DND-41 (cell line): Measurements from ENCODE around the gene GOT1.

Source experiments
- ATAC-seq: fragments of 200-7000 bp; cut with Tn5 transposase; 3 replicates; pipeline ENCODE4 v1.9.1; 2021; ENCODE audit warnings: low read depth; ENCODE audit not compliant: insufficient read depth
- DNase-seq: peaks from one replicate; pipeline ENCODE4 v3.0.0-alpha.2; 2020
- H2AFZ ChIP-seq: 2 replicates; pipeline ENCODE4 v1.6.0; 2012; ENCODE audit warnings: low read depth, low read length
- H3K27ac ChIP-seq: 2 replicates; pipeline ENCODE4 v1.5.1; 2012; ENCODE audit warnings: low read length, inconsistent platforms
- H3K27me3 ChIP-seq: fragments of 200-600 bp; sonication (generic); 2 replicates; pipeline ENCODE4 v1.6.0; 2012; ENCODE audit warnings: low read length, mild to moderate bottlenecking, inconsistent platforms; ENCODE audit not compliant: insufficient read depth, poor library complexity
- H3K36me3 ChIP-seq: 2 replicates; pipeline ENCODE4 v1.5.1; 2012; ENCODE audit warnings: low read length, inconsistent platforms; ENCODE audit not compliant: insufficient read depth
- H3K4me1 ChIP-seq: 2 replicates; pipeline ENCODE4 v1.5.1; 2012; ENCODE audit warnings: mild to moderate bottlenecking, low read length; ENCODE audit not compliant: insufficient read depth
- H3K4me2 ChIP-seq: 2 replicates; pipeline ENCODE4 v1.6.0; 2012; ENCODE audit warnings: mild to moderate bottlenecking, moderate library complexity, low read length, inconsistent platforms; ENCODE audit not compliant: insufficient read depth
- H3K4me3 ChIP-seq, 2 experiments: fragments of 200-600 bp in 1 of 2; shearing (Covaris generic) in 1 of 2; 2 replicates each; pipeline ENCODE4 v1.5.1; 2012 to 2016; ENCODE audit warnings: inconsistent platforms in 2 of 2, low read length in 2 of 2, mild to moderate bottlenecking in 2 of 2, low read depth in 1 of 2, moderate library complexity in 1 of 2
- H3K79me2 ChIP-seq: 2 replicates; pipeline ENCODE4 v1.6.0; 2012; ENCODE audit warnings: low read length, inconsistent platforms; ENCODE audit not compliant: insufficient read depth
- H3K9ac ChIP-seq: 2 replicates; pipeline ENCODE4 v1.6.0; 2012; ENCODE audit warnings: low read depth, mild to moderate bottlenecking, inconsistent platforms, low read length, moderate library complexity
- H3K9me3 ChIP-seq: 2 replicates; pipeline ENCODE4 v1.5.1; 2012; ENCODE audit warnings: low read length, moderate library complexity, mild to moderate bottlenecking, inconsistent platforms; ENCODE audit not compliant: insufficient read depth, severe bottlenecking
- H4K20me1 ChIP-seq: 2 replicates; pipeline ENCODE4 v1.6.0; 2012; ENCODE audit warnings: low read length; ENCODE audit not compliant: insufficient read depth
- EZH2 ChIP-seq: IDR thresholded peaks from 3 replicates; pipeline ENCODE4 v1.6.1; 2012; ENCODE audit warnings: borderline replicate concordance, low read depth, mild to moderate bottlenecking, moderate library complexity, low read length, inconsistent platforms; ENCODE audit not compliant: severe bottlenecking
- TF ChIP-seq, protein P1 (sequence below): IDR thresholded peaks from 2 replicates; pipeline ENCODE4 v1.5.1; 2012; ENCODE audit warnings: borderline replicate concordance, low read length, moderate library complexity, mild to moderate bottlenecking; ENCODE audit not compliant: poor library complexity, severe bottlenecking; ENCODE audit errors: extremely low read depth

GOT1 gene

DNA sequence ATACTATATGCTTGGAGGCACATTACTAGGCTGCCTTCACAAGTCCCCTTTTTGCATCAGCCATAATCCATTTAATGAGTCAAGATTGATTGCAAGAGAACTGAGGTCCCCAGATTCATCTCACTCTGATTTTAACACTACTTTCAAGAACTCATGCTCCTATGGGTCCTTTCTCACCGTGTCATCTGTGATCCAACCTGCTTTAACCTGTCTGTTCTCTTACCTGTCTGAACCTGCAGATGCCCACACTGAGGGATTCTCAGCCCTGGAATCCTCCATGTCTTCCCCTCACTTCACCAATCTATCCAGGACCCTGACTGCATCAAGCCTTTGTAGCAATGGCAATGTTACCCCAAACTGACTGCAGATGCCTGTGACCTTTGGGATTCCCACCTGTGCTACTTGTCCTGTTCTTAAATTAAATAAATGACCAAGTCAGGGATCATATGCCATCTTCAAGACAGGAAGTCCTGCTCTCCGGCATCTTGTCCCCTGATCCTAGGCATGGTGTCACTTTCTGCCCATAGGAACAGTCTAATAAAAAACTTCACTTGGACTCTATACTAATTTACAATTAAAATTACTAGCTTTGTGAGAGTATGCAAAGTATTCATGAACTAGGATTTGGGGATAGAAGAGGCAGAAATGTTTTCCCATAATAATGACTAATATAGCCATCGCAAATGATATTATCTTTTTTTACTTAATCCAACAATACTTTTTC is 25.9 kb upstream of the GOT1 start:
- Histone ChIP-seq H3K9me3 (no peaks in the 10 kb centered on the region), H3K27ac (no peak overlapping the region), H2AFZ (no peak overlapping the region), H4K20me1 (no peaks in the 10 kb centered on the region), H3K9ac (no peak overlapping the region), H3K4me3 (no peak overlapping the region), H3K27me3 (peaks cover 13% of the 10 kb centered on the region), H3K79me2 (no peaks in the 10 kb centered on the region), H3K36me3 (no peaks in the 10 kb centered on the region), H3K4me2 (no peak overlapping the region), H3K4me1 (no peaks in the 10 kb centered on the region)
- TF ChIP-seq EZH2 = no peak
- TF ChIP-seq, protein P1, sequence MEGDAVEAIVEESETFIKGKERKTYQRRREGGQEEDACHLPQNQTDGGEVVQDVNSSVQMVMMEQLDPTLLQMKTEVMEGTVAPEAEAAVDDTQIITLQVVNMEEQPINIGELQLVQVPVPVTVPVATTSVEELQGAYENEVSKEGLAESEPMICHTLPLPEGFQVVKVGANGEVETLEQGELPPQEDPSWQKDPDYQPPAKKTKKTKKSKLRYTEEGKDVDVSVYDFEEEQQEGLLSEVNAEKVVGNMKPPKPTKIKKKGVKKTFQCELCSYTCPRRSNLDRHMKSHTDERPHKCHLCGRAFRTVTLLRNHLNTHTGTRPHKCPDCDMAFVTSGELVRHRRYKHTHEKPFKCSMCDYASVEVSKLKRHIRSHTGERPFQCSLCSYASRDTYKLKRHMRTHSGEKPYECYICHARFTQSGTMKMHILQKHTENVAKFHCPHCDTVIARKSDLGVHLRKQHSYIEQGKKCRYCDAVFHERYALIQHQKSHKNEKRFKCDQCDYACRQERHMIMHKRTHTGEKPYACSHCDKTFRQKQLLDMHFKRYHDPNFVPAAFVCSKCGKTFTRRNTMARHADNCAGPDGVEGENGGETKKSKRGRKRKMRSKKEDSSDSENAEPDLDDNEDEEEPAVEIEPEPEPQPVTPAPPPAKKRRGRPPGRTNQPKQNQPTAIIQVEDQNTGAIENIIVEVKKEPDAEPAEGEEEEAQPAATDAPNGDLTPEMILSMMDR = no peak
- ATAC-seq (no peak), DNase-seq (no peak)

DNA sequence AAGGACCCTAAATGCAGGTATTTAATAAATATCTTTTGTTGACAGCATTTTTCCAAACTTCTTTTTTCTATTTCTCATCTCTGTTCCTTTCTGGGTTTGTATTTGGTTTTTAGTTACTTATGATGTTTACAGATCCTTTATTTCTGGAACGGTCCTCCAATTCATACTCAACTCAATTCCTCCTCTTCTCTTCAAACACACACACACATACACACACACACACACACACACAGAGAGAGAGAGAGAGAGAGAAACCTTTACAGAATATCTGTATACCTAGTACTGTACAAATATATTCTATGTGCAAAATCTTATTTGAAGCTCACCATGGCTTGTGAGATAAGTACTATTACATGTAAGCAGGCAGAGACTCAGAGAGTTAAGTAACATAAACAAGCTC is 21.6 kb upstream of the GOT1 start:
- Histone ChIP-seq H3K27ac (no peak overlapping the region), H4K20me1 (no peaks in the 10 kb centered on the region; the same call in 1 of the 2 replicates), H2AFZ (no peak overlapping the region), H3K27me3 (peaks cover 30% of the 10 kb centered on the region), H3K36me3 (no peaks in the 10 kb centered on the region), H3K9me3 (no peaks in the 10 kb centered on the region), H3K79me2 (no peaks in the 10 kb centered on the region), H3K4me1 (no peaks in the 10 kb centered on the region), H3K4me2 (no peak overlapping the region), H3K4me3 (no peak overlapping the region), H3K9ac (no peak overlapping the region)
- TF ChIP-seq EZH2 = no peak
- TF ChIP-seq, protein P1 = no peak
- no peak for ATAC-seq
- no peak for DNase-seq

- no peak for TF ChIP-seq EZH2
- TF ChIP-seq, protein P1 = no peak
- Histone ChIP-seq H3K9me3 (no peaks in the 10 kb centered on the region), H3K27me3 (peaks cover 30% of the 10 kb centered on the region), H3K4me3 (no peak overlapping the region), H4K20me1 (no peaks in the 10 kb centered on the region; the same call in 1 of the 2 replicates), H3K36me3 (no peaks in the 10 kb centered on the region), H3K79me2 (no peaks in the 10 kb centered on the region), H2AFZ (no peak overlapping the region), H3K27ac (no peak overlapping the region), H3K4me1 (no peaks in the 10 kb centered on the region), H3K9ac (no peak overlapping the region), H3K4me2 (no peak overlapping the region)
- DNase-seq (no peak), ATAC-seq (no peak)
Observed at GRCh38 chr10:99451499-99451788, 21.0 kb upstream of the GOT1 start.
